ENCODE results near the gene RANBP17. TPM values are rescaled to one million over a fixed set of nuclear protein-coding genes. Genes with fewer than 3 reads are reported as not detected.
"Not testable (repeated sequence)": the region's sequence is repeated elsewhere in the genome, so short reads cannot be mapped to it uniquely, and the experiment has no call there.

The RANBP17 gene
- polyA plus RNA-seq, 1 of the 3 experiments (the other 2 are of a cell fraction): 6.0 TPM

- no peaks in the 10 kb centered on the region for H3K36me3 ChIP-seq (replicated peaks in 1 of 2; ENCODE audit: control insufficient read depth in 1 of 2, insufficient read depth in 2 of 2, low read length in 1 of 2)
- no peak overlapping the region for H3K4me3 ChIP-seq (ENCODE audit: low read depth in 2 of 2, low read length in 1 of 2)
- no peaks in the 10 kb centered on the region for H3K79me2 ChIP-seq (ENCODE audit: insufficient read depth)
- TF ChIP-seq NRF1 (IDR thresholded peaks at IDR 0.05; ENCODE audit: low read depth, low read length) (no peak), MEF2A (IDR thresholded peaks at IDR 0.05; ENCODE audit: borderline replicate concordance, low read depth) (no peak), ZBTB33 (IDR thresholded peaks at IDR 0.05; ENCODE audit: borderline replicate concordance, low read depth) (no peak), MAX (IDR thresholded peaks at IDR 0.05; ENCODE audit: low read depth) (no peak), CTCF (IDR thresholded peaks at IDR 0.05) (no peak), SMC3 (IDR thresholded peaks at IDR 0.05; ENCODE audit: low read depth, low read length) (no peak)
- ChIA-PET CTCF (interaction anchor here (0.7 kb wide), 1 partner anchor 320 kb away, joined by 3 read pairs; no protein-coding TSS in a partner anchor), POLR2A (no interaction called here)
- H3K4me2 ChIP-seq: no peak overlapping the region
- H3F3A ChIP-seq (replicated peaks; ENCODE audit: insufficient read depth): no peaks in the 10 kb centered on the region
- H3K9me3 ChIP-seq: no peaks in the 10 kb centered on the region
- H3K9ac ChIP-seq: no peak overlapping the region
- no peaks in the 10 kb centered on the region for H3K9me2 ChIP-seq
- 64% methylated on average over 7 of the region's 7 CpGs for WGBS (ENCODE audit: low lambda C conversion rate)
- H4K20me1 ChIP-seq (ENCODE audit: insufficient read depth): no peaks in the 10 kb centered on the region
- no peak overlapping the region for H3K27ac ChIP-seq (ENCODE audit: low read depth in 2 of 2, low read length in 1 of 2)
- H3K27me3 ChIP-seq (ENCODE audit: insufficient read depth): no peaks in the 10 kb centered on the region; the same call in 1 of the 2 replicates
- no peaks in the 10 kb centered on the region for H3K4me1 ChIP-seq (ENCODE audit: control insufficient read depth in 1 of 2, insufficient read depth in 2 of 2, low read depth in 1 of 2, low read length in 1 of 2)
- no peak overlapping the region for H2AFZ ChIP-seq (ENCODE audit: low read depth)
- DNase-seq: no peak
Observed at GRCh38 chr5:170832241-170832640, 29.6 kb upstream of the RANBP17 start.

- WGBS (ENCODE audit: low lambda C conversion rate): 58% methylated on average over 2 of the region's 2 CpGs
- H3K4me2 ChIP-seq; H2AFZ ChIP-seq (ENCODE audit: low read depth); H3K36me3 ChIP-seq (replicated peaks in 1 of 2; ENCODE audit: control insufficient read depth in 1 of 2, insufficient read depth in 2 of 2, low read length in 1 of 2); POLR2A ChIA-PET; H3K79me2 ChIP-seq (ENCODE audit: insufficient read depth); H3K4me3 ChIP-seq (ENCODE audit: low read depth in 2 of 2, low read length in 1 of 2); H3F3A ChIP-seq (replicated peaks; ENCODE audit: insufficient read depth); CTCF ChIA-PET; H3K9me2 ChIP-seq; H4K20me1 ChIP-seq (ENCODE audit: insufficient read depth); H3K27ac ChIP-seq (ENCODE audit: low read depth in 2 of 2, low read length in 1 of 2); H3K27me3 ChIP-seq (ENCODE audit: insufficient read depth); H3K9ac ChIP-seq; H3K9me3 ChIP-seq; DNase-seq; H3K4me1 ChIP-seq (ENCODE audit: control insufficient read depth in 1 of 2, insufficient read depth in 2 of 2, low read depth in 1 of 2, low read length in 1 of 2): not testable (repeated sequence)
Observed at GRCh38 chr5:170833981-170834380, 27.8 kb upstream of the RANBP17 start.

GRCh38 chr5:170836226-170836625, 25.6 kb upstream of the RANBP17 start:
- H4K20me1 ChIP-seq (ENCODE audit: insufficient read depth): no peaks in the 10 kb centered on the region
- H3K36me3 ChIP-seq (replicated peaks in 1 of 2; ENCODE audit: control insufficient read depth in 1 of 2, insufficient read depth in 2 of 2, low read length in 1 of 2): no peaks in the 10 kb centered on the region
- H3K9me3 ChIP-seq: no peaks in the 10 kb centered on the region
- H3K4me2 ChIP-seq: no peak overlapping the region
- no peak overlapping the region for H3K27ac ChIP-seq (ENCODE audit: low read depth in 2 of 2, low read length in 1 of 2)
- H3F3A ChIP-seq (replicated peaks; ENCODE audit: insufficient read depth): no peaks in the 10 kb centered on the region
- ChIA-PET POLR2A (no interaction called here), CTCF (interaction anchor here (1.3 kb wide), 1 partner anchor 197 kb away, joined by 3 read pairs; no protein-coding TSS in a partner anchor)
- no peak overlapping the region for H3K4me3 ChIP-seq (ENCODE audit: low read depth in 2 of 2, low read length in 1 of 2)
- H3K79me2 ChIP-seq (ENCODE audit: insufficient read depth): no peaks in the 10 kb centered on the region
- WGBS (ENCODE audit: low lambda C conversion rate): 51% methylated on average over 4 of the region's 4 CpGs
- no peaks in the 10 kb centered on the region; the same call in 1 of the 2 replicates for H3K27me3 ChIP-seq (ENCODE audit: insufficient read depth)
- TF ChIP-seq USF2 (IDR thresholded peaks at IDR 0.05; ENCODE audit: borderline replicate concordance, low read depth, low read length): no peak
- TF ChIP-seq MXI1 (IDR thresholded peaks at IDR 0.05; ENCODE audit: low read depth, low read length): no peak
- no peak for TF ChIP-seq GATA2 (CRISPR knock-in tag; IDR thresholded peaks at IDR 0.05)
- no peak for TF ChIP-seq POLR2AphosphoS5 (IDR thresholded peaks at IDR 0.05; ENCODE audit: low read depth, low read length)
- TF ChIP-seq YY1 (IDR thresholded peaks at IDR 0.05; ENCODE audit: low read depth): no peak
- no peak for TF ChIP-seq JUND (IDR thresholded peaks at IDR 0.05)
- no peak for TF ChIP-seq PBX3 (IDR thresholded peaks at IDR 0.05)
- no peak overlapping the region for H2AFZ ChIP-seq (ENCODE audit: low read depth)
- no peaks in the 10 kb centered on the region for H3K4me1 ChIP-seq (ENCODE audit: control insufficient read depth in 1 of 2, insufficient read depth in 2 of 2, low read depth in 1 of 2, low read length in 1 of 2)
- no peak for DNase-seq
- no peaks in the 10 kb centered on the region for H3K9me2 ChIP-seq
- no peak overlapping the region for H3K9ac ChIP-seq

All from SK-N-SH (cell line).